HUES6 (cell line): ENCODE measurements around the gene ARL10.

Experiments used
- H3K27ac ChIP-seq: 2 replicates; pipeline ENCODE4 v1.7.0; 2013; ENCODE audit warnings: low read depth, mild to moderate bottlenecking, low read length, inconsistent platforms
- H3K27me3 ChIP-seq: 2 replicates; pipeline ENCODE4 v1.6.1; 2013; ENCODE audit warnings: low read length; ENCODE audit not compliant: control insufficient read depth, insufficient read depth
- H3K36me3 ChIP-seq: 2 replicates; pipeline ENCODE4 v1.6.1; 2013; ENCODE audit warnings: low read length; ENCODE audit not compliant: control insufficient read depth, insufficient read depth
- H3K4me1 ChIP-seq: 2 replicates; pipeline ENCODE4 v1.6.1; 2013; ENCODE audit warnings: low read length; ENCODE audit not compliant: control insufficient read depth, insufficient read depth
- H3K4me3 ChIP-seq: 2 replicates; pipeline ENCODE4 v1.5.1; 2013; ENCODE audit warnings: low read depth, low read length
- H3K9ac ChIP-seq: one replicate; pipeline ENCODE4 v1.6.1; 2013; ENCODE audit warnings: mild to moderate bottlenecking, low read length
- H3K9me3 ChIP-seq: 2 replicates; pipeline ENCODE4 v1.6.1; 2013; ENCODE audit warnings: low read depth, low read length; ENCODE audit not compliant: control insufficient read depth, insufficient read depth

Gene ARL10

DNA sequence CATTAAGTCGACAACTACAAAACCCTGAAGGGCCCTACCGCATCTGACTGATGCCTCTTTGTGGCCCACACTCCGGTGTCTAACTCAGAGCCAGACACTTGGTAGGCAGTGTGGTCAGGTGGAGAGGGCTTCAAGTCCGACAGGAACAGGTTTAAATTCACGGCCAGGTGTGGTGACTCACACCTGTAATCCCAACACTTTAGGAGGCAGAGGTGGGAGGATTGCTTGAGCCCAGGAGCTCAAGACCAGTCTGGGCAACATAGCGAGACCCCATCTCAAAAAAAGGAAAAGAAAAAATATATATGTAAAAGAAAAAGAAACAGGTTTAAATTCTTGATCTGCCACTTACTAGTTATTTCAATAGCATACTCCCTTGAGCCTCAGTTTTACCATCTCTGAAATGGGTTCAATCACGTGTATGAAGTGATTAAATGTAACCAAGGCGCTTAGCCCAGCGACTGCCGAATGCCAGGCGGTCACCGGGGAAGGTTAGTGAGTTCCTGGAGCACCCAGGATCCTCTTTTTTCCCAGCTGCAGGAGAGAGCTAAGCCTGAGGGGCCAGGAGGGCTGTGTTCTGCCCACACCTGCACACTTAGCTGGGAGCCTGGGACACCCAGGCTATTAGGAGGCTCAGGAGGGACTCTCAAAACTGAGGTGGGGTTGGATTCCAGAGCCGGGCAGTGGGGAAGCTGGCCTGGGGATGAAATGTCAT is 50.1 kb downstream of the ARL10 start:
- Histone ChIP-seq H3K27ac (peak overlapping the region; percentile 56; the same call in 1 of the 2 replicates), H3K9me3 (peaks cover 7% of the 10 kb centered on the region), H3K4me3 (peak overlapping the region; percentile 68), H3K36me3 (no peaks in the 10 kb centered on the region), H3K9ac (peak overlapping the region; percentile 79), H3K27me3 (peaks cover 6% of the 10 kb centered on the region; the same call in 1 of the 2 replicates), H3K4me1 (no peaks in the 10 kb centered on the region)

DNA sequence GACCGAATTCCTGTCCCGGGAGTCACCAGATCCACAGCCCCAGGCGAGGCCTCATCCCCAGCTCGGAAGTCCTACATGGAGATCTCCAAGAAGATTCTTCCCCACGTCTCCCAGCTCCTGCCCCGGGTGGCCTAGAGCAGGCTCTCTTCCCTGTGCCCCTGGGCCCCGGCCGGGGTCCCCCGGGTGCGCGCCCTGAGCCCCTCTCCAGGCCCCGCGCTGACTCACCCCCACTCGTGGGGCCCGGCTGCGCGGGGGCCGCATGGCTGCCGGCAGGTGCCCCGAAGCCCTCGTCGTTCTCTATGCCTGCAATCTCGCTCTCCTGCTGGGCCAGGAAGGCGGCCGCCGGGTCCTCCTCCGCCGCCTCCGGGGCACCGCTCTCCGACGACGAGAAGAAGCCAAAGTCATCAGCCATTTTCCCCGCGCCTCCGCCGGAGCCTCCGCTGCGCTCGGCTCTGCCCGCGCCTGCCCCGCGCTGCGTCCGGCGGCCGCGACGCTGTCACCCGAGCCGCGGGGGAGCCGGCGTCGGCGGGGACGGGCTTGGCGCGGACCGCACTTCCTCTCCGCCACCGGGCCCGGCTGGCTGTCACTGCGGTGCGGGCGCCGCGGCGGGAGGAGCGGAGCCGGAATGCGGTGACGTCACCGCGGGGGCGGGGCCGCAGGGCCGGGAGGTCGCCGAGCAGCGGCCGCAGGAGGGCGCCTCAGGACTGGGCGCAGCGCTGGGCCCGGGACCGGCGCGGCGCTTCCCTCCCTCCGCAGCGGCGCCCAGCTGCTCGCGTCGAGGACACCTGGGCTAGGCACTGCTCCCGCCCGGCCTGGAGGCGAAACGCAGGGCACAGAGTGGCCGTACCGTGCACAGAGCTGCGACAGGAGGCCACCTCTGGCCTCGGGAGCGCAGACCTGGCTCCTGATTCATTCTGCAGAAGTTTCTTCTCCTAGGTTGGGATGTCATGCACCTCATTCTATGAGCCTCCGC is 51.0 kb downstream of the ARL10 start, which contains the start of gene CLTB:
TSS of gene CLTB (minus strand) at position 588 of the 973 bp plus-strand sequence. CDS start at position 412, 176 bp downstream.
- H3K9me3 ChIP-seq = peaks cover 16% of the 10 kb centered on the region
- H3K9ac ChIP-seq = peak within 1 kb of the TSS; percentile 79
- H3K27ac ChIP-seq = peak within 1 kb of the TSS; percentile 56; the same call in 1 of the 2 replicates
- H3K4me3 ChIP-seq = peak within 1 kb of the TSS; percentile 68
- H3K36me3 ChIP-seq = no peaks in the 10 kb centered on the region
- no peaks in the 10 kb centered on the region for H3K4me1 ChIP-seq
- H3K27me3 ChIP-seq = peaks cover 6% of the 10 kb centered on the region; the same call in 1 of the 2 replicates

- H3K9ac ChIP-seq = no peak overlapping the region
- H3K27me3 ChIP-seq = peaks cover 6% of the 10 kb centered on the region; the same call in 1 of the 2 replicates
- H3K4me1 ChIP-seq = no peaks in the 10 kb centered on the region
- H3K27ac ChIP-seq = no peak overlapping the region
- H3K36me3 ChIP-seq = no peaks in the 10 kb centered on the region
- H3K4me3 ChIP-seq = peak overlapping the region; percentile 68; the same call in 1 of the 2 replicates
- peaks cover 20% of the 10 kb centered on the region for H3K9me3 ChIP-seq
Observed at GRCh38 chr5:176416965-176417364, 51.7 kb downstream of the ARL10 start.

DNA sequence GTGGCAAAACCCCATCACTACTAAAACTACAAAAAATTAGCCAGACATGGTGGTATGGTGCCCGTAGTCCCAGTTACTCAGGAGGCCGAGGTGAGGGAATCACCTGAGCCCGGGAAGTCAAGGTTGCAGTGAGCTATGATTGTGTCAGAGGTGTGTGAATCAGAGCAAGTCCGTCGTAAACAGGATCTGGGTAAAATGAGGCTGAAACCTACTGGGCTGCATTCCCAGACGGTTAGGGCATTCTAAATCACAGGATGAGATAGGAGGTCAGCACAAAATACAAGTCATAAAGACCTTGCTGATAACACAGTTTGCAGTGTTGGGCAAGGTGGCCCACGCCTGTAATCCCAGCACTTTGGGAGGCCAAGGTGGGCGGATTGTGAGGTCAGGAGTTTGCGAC is 53.0 kb downstream of the ARL10 start:
- Histone ChIP-seq H3K9me3 (peaks cover 30% of the 10 kb centered on the region), H3K9ac (no peak overlapping the region), H3K27me3 (peaks cover 6% of the 10 kb centered on the region; the same call in 1 of the 2 replicates), H3K4me3 (no peak overlapping the region), H3K27ac (no peak overlapping the region), H3K36me3 (no peaks in the 10 kb centered on the region), H3K4me1 (no peaks in the 10 kb centered on the region)

- peaks cover 35% of the 10 kb centered on the region for H3K9me3 ChIP-seq
- peaks cover 6% of the 10 kb centered on the region; the same call in 1 of the 2 replicates for H3K27me3 ChIP-seq
- no peaks in the 10 kb centered on the region for H3K4me1 ChIP-seq
- no peak overlapping the region for H3K4me3 ChIP-seq
- H3K36me3 ChIP-seq = no peaks in the 10 kb centered on the region
- no peak overlapping the region for H3K9ac ChIP-seq
- H3K27ac ChIP-seq = no peak overlapping the region
Observed at GRCh38 chr5:176420086-176420485, 54.8 kb downstream of the ARL10 start.

DNA sequence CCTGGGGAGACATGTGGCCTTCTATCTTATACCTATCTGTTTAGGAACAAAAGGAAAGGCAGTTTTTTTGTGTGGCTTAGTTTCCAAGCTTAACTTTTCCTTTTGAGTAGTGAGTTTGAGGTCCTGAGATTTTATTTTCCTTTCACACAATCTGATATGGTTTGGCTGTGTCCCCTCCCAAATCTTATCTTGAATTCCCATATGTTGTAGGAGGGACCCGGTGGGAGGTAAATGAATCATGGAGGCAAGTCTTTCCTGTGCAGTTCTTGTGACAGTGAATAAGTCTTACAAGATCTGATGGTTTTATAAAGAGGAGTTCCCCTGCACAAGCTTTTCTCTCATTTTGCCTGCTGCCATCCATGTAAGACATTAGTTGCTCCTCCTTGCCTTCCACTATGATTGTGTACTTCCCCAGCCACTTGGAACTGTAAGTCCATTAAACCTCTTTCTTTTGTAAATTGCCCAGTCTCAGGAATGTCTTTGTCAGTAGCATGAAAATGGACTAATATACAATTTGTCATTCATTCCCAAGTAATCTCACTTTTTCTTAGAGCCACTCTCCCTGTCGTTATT is 55.8 kb downstream of the ARL10 start:
- H3K4me1 ChIP-seq = no peaks in the 10 kb centered on the region
- H3K4me3 ChIP-seq = no peak overlapping the region
- no peaks in the 10 kb centered on the region for H3K36me3 ChIP-seq
- peaks cover 44% of the 10 kb centered on the region for H3K9me3 ChIP-seq
- no peak overlapping the region for H3K27ac ChIP-seq
- no peak overlapping the region for H3K9ac ChIP-seq
- peaks cover 6% of the 10 kb centered on the region; the same call in 1 of the 2 replicates for H3K27me3 ChIP-seq

- H3K36me3 ChIP-seq = no peaks in the 10 kb centered on the region
- no peak overlapping the region for H3K9ac ChIP-seq
- H3K27ac ChIP-seq = no peak overlapping the region
- H3K4me3 ChIP-seq = no peak overlapping the region
- H3K4me1 ChIP-seq = no peaks in the 10 kb centered on the region
- no peaks in the 10 kb centered on the region for H3K27me3 ChIP-seq
- H3K9me3 ChIP-seq = peaks cover 45% of the 10 kb centered on the region
Observed at GRCh38 chr5:176424181-176424580, 58.9 kb downstream of the ARL10 start.

- no peak overlapping the region for H3K27ac ChIP-seq
- H3K4me1 ChIP-seq = no peaks in the 10 kb centered on the region
- no peaks in the 10 kb centered on the region for H3K27me3 ChIP-seq
- H3K4me3 ChIP-seq = no peak overlapping the region
- no peaks in the 10 kb centered on the region for H3K36me3 ChIP-seq
- peaks cover 40% of the 10 kb centered on the region for H3K9me3 ChIP-seq
- H3K9ac ChIP-seq = no peak overlapping the region
Observed at GRCh38 chr5:176425138-176425537, 59.9 kb downstream of the ARL10 start.

GRCh38 chr5:176425791-176426190 is 60.5 kb downstream of the ARL10 start:
- Histone ChIP-seq H3K36me3 (no peaks in the 10 kb centered on the region), H3K27ac (no peak overlapping the region), H3K4me1 (no peaks in the 10 kb centered on the region), H3K9me3 (peaks cover 33% of the 10 kb centered on the region), H3K27me3 (no peaks in the 10 kb centered on the region), H3K9ac (no peak overlapping the region), H3K4me3 (no peak overlapping the region)

GRCh38 chr5:176426876-176427275 is 61.6 kb downstream of the ARL10 start:
- no peaks in the 10 kb centered on the region for H3K4me1 ChIP-seq
- no peak overlapping the region for H3K9ac ChIP-seq
- H3K27me3 ChIP-seq = no peaks in the 10 kb centered on the region
- H3K4me3 ChIP-seq = no peak overlapping the region
- peaks cover 25% of the 10 kb centered on the region for H3K9me3 ChIP-seq
- no peaks in the 10 kb centered on the region for H3K36me3 ChIP-seq
- H3K27ac ChIP-seq = no peak overlapping the region
